ENCODE measurements around the gene SMIM35. TPM values are rescaled to one million over a fixed set of nuclear protein-coding genes. Genes with fewer than 3 reads are reported as not detected.
"Not testable (repeated sequence)": the region's sequence is repeated elsewhere in the genome, so short reads cannot be mapped to it uniquely, and the experiment has no call there.

SMIM35 gene
- polyA plus RNA-seq, 3 donors from 2014 or later: 0.49 to 1.1 TPM; not detected in 1

DNA sequence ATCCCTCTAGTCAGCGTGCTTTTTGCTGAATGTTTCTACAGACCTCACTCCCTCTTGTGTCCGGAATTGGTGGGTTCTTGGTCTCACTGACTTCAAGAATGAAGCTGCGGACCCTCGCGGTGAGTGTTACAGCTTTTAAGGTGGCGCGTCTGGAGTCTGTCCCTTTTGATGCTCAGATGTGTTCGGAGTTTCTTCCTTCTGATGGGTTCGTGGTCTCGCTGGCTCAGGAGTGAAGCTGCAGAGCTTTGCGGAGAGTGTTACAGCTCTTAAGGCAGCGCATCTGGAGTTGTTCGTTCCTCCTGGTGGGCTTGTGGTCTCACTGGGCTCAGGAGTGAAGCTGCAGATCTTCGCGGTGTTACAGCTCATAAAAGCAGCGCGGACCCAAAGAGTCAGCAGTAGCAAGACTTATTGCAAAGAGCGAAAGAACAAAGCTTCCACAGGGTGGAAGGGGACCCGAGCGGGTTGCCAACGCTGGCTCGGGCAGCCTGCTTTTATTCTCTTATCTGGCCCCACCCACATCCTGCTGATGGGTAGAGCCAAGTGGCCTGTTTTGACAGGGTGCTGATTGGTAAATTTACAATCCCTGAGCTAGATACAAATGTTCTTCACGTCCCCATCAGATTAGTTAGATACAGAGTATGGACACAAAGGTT lies 109.0 kb downstream of the SMIM35 start:
- H3K27ac Mint-ChIP-seq: peak overlapping the region; percentile 42 to 80 (median 63)
- H3K9me3 Mint-ChIP-seq; DNase-seq; H3K36me3 Mint-ChIP-seq; H3K27me3 Mint-ChIP-seq (ENCODE audit: low read depth in 3 of 3): not testable (repeated sequence)
- peak overlapping the region; percentile 21 to 67 (median 53) for H3K4me3 Mint-ChIP-seq
- peaks cover 65 to 78% of the 10 kb centered on the region in 2 donors for H3K4me1 Mint-ChIP-seq

DNA sequence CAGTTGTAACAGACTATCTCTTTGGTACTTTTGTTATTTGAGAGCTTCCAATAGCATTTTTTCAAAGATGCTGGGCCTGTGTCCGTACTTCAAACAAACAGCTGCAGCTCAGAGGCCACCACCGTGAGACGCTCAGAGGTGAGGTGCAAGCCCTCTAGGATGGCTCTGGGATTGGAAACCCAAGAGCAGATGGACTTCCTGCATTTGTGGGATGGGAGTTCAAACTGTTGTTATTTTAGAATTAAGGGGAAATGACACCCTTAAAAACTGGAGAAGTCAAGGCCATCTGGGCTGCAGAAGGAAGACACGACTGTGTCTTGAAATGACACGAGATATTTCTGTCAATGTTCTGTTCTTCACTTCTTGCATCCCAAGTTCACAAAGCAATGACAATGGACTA lies 109.7 kb downstream of the SMIM35 start:
- H3K4me3 Mint-ChIP-seq: peak overlapping the region in 2 of 5 donors; percentile 18 to 57
- H3K4me1 Mint-ChIP-seq: peaks cover 67 to 79% of the 10 kb centered on the region in 2 donors
- H3K36me3 Mint-ChIP-seq: peaks cover 0 to 5% (median 3%) of the 10 kb centered on the region in 3 donors
- no peaks in the 10 kb centered on the region for H3K9me3 Mint-ChIP-seq
- peak overlapping the region in 3 of 6 donors; percentile 5 to 54 (median 7) for H3K27ac Mint-ChIP-seq
- H3K27me3 Mint-ChIP-seq (ENCODE audit: low read depth in 3 of 3): peaks cover 0 to 3% (median 2%) of the 10 kb centered on the region in 3 donors
- DNase-seq: no peak

DNA sequence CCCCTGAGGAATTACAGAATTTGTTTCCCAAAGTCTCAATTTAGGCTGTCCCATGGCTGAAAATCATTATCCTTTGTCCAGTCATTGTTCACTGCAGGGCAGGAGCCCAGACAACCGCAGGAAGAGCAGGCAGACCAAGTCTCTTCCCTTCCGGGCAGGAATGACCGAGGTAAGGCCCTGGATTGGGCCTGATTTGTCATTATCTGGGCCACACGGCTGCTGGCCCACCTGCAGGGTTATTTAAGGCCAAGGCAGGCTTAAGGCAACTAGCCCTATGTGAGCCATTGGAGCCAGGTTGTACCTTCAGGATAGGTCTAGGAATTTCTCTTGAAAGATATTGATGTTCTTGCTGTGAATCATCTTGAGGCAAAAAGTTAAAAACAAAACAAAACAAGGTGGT lies 110.3 kb downstream of the SMIM35 start:
- no peak overlapping the region for H3K4me3 Mint-ChIP-seq
- peaks cover 0 to 5% (median 0%) of the 10 kb centered on the region in 3 donors for H3K36me3 Mint-ChIP-seq
- H3K9me3 Mint-ChIP-seq: no peaks in the 10 kb centered on the region
- no peak for DNase-seq
- peaks cover 68 to 79% of the 10 kb centered on the region in 2 donors for H3K4me1 Mint-ChIP-seq
- H3K27me3 Mint-ChIP-seq (ENCODE audit: low read depth in 3 of 3): peaks cover 0 to 3% (median 2%) of the 10 kb centered on the region in 3 donors
- H3K27ac Mint-ChIP-seq: no peak overlapping the region

DNA sequence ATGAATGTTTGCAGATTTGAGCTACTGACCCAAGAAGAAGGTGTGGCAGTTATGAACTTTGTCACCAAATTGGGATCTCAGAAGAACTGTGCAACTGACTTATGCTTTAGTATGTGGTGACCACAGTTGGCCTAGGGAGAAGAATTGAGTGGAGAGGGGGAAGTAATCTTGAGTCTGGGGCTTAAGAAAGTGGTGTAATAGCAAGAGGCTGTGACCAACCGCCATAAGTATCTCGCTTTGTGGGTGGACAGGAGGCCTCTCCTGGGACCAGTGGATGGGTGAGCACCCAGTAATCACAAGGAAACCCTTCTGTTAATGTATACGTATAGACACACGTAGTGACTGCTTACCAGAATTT lies 113.3 kb downstream of the SMIM35 start:
- no peak for DNase-seq
- H3K4me1 Mint-ChIP-seq: peaks cover 78 to 85% of the 10 kb centered on the region in 2 donors
- peak overlapping the region in 4 of 5 donors; percentile 6 to 64 (median 34) for H3K4me3 Mint-ChIP-seq
- H3K27me3 Mint-ChIP-seq (ENCODE audit: low read depth in 3 of 3): peaks cover 0 to 6% (median 5%) of the 10 kb centered on the region in 3 donors
- H3K36me3 Mint-ChIP-seq: peaks cover 0 to 5% (median 0%) of the 10 kb centered on the region in 3 donors
- H3K27ac Mint-ChIP-seq: peak overlapping the region in 4 of 6 donors; percentile 2 to 59 (median 36)
- H3K9me3 Mint-ChIP-seq: no peaks in the 10 kb centered on the region

DNA sequence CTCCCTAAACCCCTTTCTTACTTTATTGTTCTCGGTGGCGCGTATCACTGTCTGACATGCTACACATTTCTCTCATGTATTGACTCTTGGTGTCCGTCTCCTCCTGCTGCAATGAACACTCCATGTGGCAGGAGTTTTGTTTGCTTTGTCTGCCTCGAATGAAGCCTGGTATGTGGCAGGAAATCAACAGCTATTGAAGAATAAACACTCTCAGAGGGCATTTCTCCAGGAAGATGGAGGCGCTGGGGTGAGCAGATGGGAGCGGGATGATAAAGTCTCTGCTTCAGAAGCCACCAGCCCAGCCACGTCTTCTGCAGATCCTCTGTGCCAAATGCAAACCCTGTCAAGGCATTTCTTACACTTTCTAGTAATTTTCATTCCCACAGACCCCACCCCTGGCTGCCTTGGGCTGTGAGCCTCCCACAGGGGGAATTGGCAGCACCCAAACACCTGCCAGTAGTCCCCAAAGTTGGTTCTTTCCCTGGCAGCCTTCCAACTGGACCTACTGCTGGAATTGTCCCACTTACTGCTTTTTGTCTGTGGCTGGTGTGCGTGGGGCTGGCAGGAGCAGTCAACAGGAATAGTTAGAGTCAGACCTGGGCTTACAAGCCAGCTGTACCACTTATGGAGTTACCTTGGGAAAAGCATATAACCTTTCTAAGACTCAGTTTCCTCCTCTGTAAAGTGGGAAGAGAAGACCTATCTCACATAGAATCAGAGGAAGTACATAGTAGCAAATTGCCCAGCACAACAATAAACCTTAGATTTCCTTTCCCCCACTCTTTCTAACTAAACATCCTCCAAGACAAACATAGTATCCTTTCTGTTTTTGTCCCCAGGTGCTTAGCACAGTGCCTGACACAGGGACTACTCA lies 113.9 kb downstream of the SMIM35 start:
- DNase-seq: no peak
- H3K4me1 Mint-ChIP-seq: peaks cover 78 to 85% of the 10 kb centered on the region in 2 donors
- H3K27me3 Mint-ChIP-seq (ENCODE audit: low read depth in 3 of 3): peaks cover 0 to 5% (median 5%) of the 10 kb centered on the region in 3 donors
- peak overlapping the region in 4 of 5 donors; percentile 33 to 64 (median 54) for H3K4me3 Mint-ChIP-seq
- no peaks in the 10 kb centered on the region for H3K9me3 Mint-ChIP-seq
- H3K36me3 Mint-ChIP-seq: peaks cover 0 to 3% (median 0%) of the 10 kb centered on the region in 3 donors
- peak overlapping the region; percentile 44 to 73 (median 66) for H3K27ac Mint-ChIP-seq

DNA sequence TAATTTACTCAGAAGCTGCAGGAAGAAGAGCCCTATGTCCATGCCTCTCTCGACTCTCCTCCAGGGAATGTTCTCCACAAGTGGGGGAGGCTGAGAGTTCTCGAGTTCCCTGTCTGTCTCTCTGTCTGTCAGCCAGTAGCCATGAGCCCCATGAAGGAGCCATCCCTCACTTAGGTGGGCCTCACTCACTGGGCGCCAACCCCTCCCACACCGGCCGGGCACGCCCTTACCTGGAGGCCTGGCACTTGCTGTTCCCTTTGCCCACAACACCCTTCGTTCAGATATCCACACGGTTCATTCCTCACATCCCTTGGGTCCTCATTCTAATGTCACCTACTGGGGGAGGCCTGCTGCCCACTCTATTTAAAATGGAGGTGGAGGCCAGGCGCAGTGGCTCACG lies 114.7 kb downstream of the SMIM35 start:
- Mint-ChIP-seq H3K27me3 (ENCODE audit: low read depth in 3 of 3) (peaks cover 0 to 5% (median 5%) of the 10 kb centered on the region in 3 donors), H3K36me3 (no peaks in the 10 kb centered on the region), H3K4me1 (peaks cover 69 to 76% of the 10 kb centered on the region in 2 donors), H3K9me3 (no peaks in the 10 kb centered on the region), H3K4me3 (peak overlapping the region in 1 of 5 donors; percentile 85), H3K27ac (peak overlapping the region in 3 of 6 donors; percentile 23 to 96 (median 59))
- DNase-seq: no peak

DNA sequence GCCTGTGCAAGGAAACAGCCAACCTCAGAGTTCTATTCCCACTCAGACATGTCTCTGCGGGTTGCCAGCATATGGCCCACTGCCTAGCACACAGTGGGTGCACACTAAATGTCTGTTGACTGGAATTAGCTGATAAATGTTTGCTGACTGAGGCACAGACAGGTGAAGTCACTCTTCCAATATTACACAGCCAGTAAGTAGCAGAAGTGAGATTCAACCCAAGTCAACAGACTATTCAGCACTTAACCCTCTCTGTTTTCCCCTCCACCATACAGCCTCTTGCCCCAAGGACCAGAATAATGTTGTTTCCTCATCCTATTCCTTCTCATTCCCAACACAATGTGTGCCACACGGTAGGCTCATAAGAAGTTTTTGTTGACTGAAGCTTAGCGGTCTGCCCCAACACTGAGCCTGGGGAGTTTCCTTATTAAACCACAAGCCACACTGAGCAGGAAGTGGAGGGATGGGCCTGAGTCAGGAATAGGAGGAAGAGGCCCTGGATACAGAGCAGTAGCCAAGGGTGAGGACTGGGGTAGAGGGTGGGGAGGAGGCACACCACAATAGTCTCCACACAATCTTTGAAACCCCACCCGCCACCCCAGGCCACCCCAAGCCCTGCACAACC lies 116.3 kb downstream of the SMIM35 start:
- Mint-ChIP-seq H3K4me1 (peaks cover 61 to 73% of the 10 kb centered on the region in 2 donors), H3K27ac (peak overlapping the region; percentile 77 to 96 (median 91)), H3K4me3 (peak overlapping the region; percentile 68 to 85 (median 79)), H3K27me3 (ENCODE audit: low read depth in 3 of 3) (peaks cover 0 to 5% (median 5%) of the 10 kb centered on the region in 3 donors), H3K9me3 (no peaks in the 10 kb centered on the region), H3K36me3 (no peaks in the 10 kb centered on the region)
- peak; percentile 38 to 53 (median 43) for DNase-seq

DNA sequence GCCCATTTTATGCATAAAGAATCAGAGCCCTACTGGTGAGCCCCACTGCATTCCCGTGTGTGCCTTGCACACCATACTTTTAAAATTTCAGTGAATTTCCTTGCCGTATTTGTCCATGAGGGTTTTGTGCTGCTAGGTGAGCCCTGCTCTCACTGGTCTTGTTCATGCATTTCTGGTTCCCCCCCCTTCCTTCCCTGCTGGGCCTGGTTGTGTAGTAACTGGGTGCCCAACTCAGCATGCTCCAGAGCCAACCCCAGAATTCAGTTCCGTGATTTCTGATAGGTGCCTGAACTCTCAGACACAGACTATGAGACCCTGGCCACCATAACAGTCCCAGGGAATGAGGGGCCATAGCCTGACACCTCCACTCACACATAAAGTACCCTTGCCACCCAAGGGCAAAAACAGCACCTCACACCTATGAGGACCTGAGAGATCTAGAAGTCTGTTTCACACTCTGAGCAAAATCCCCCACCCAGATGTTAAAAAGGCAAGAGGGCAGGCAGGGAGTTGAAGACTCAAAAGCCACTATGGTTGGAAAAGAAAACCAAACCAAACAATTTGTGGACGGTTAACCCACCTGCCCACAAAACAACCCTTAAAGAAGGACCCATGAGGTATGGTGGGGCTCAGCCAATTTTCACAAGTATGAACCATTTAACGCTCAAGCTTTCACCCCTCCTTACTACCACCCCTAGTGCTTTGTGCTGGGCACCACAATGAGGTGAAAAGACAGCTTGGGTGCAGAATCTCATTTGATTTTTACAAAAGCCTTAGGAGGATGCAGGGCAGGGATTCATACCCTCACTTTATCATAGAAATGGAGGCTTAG lies 117.4 kb downstream of the SMIM35 start:
- Mint-ChIP-seq H3K36me3 (no peaks in the 10 kb centered on the region), H3K9me3 (no peaks in the 10 kb centered on the region), H3K27ac (peak overlapping the region; percentile 77 to 96 (median 91)), H3K4me3 (peak overlapping the region; percentile 68 to 85 (median 79)), H3K27me3 (ENCODE audit: low read depth in 3 of 3) (peaks cover 0 to 5% (median 5%) of the 10 kb centered on the region in 3 donors), H3K4me1 (peaks cover 56 to 68% of the 10 kb centered on the region in 2 donors)
- DNase-seq: peak; percentile 74 to 78 (median 76)

DNA sequence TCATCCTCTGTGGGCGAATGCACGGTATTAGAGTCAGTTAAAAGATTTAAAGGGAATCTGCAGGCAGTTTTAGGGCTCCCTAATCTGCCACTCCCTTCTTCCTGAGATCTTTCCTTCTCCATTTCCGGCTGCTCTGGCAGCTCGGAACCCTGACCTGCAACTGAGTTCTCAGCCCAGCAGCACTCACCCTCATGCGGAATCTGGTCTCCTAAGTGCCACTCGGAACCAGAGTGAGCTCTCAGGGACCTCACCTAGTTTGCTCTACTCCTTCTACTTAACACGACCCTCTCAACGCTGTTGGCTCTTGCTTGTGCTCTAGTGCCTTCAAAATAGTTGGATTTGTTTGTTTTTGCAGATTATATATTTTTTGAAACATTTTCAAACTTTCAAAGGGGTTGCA lies 119.9 kb downstream of the SMIM35 start:
- H3K27me3 Mint-ChIP-seq (ENCODE audit: low read depth in 3 of 3): peaks cover 0 to 5% (median 3%) of the 10 kb centered on the region in 3 donors
- H3K4me3 Mint-ChIP-seq: no peak overlapping the region
- peak overlapping the region in 3 of 6 donors; percentile 18 to 71 (median 18) for H3K27ac Mint-ChIP-seq
- no peaks in the 10 kb centered on the region for H3K9me3 Mint-ChIP-seq
- no peak for DNase-seq
- H3K36me3 Mint-ChIP-seq: no peaks in the 10 kb centered on the region
- H3K4me1 Mint-ChIP-seq: peaks cover 36 to 44% of the 10 kb centered on the region in 2 donors

DNA sequence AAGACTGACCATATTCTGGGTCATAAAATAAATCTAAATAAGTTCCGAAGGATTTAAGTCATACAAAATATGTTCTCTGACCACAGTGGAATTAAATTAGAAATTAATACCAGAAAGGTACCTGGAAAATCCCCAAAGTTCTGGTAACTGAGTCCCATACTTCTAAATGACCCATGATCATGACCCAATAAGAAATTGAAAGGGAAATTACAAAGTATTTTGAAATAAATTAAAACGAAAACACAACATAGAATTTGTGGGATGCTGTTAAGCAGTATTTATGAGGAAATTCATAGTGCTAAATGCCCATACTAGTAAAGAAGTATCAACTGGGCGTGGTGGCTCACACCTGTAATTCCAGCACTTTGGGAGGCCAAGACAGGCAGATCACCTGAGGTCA lies 123.9 kb downstream of the SMIM35 start:
- Mint-ChIP-seq H3K36me3 (peaks cover 20 to 24% (median 22%) of the 10 kb centered on the region in 3 donors), H3K27me3 (ENCODE audit: low read depth in 3 of 3) (peaks cover 0 to 2% (median 0%) of the 10 kb centered on the region in 3 donors), H3K4me3 (no peak overlapping the region), H3K9me3 (peaks cover 0 to 22% (median 13%) of the 10 kb centered on the region in 6 donors), H3K4me1 (peaks cover 18 to 41% of the 10 kb centered on the region in 2 donors), H3K27ac (no peak overlapping the region)
- DNase-seq: no peak

DNA sequence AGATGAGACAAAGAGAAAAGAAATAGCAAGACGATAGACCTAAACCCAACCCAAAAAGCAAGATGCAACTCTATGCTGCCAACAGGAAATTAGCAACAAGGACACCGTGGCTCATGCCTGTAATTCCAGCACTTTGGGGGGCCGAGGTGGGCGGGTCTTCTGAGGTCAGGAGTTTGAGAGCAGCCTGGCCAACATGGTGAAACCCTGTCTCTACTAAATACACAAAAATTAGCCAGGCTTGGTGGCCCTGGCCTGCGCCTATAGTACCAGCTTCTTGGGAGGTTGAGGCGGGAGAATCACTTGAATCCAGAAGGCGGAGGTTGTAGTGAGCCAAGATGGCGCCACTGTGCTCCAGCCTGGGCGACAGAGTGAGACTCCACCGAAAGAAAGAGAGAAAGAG lies 124.9 kb downstream of the SMIM35 start:
- H3K9me3 Mint-ChIP-seq: peaks cover 6 to 22% (median 17%) of the 10 kb centered on the region in 6 donors
- no peak overlapping the region for H3K27ac Mint-ChIP-seq
- peaks cover 0 to 2% (median 0%) of the 10 kb centered on the region in 3 donors for H3K27me3 Mint-ChIP-seq (ENCODE audit: low read depth in 3 of 3)
- H3K4me1 Mint-ChIP-seq: peaks cover 18 to 41% of the 10 kb centered on the region in 2 donors
- peaks cover 26 to 32% (median 28%) of the 10 kb centered on the region in 3 donors for H3K36me3 Mint-ChIP-seq
- no peak overlapping the region for H3K4me3 Mint-ChIP-seq
- no peak for DNase-seq

DNA sequence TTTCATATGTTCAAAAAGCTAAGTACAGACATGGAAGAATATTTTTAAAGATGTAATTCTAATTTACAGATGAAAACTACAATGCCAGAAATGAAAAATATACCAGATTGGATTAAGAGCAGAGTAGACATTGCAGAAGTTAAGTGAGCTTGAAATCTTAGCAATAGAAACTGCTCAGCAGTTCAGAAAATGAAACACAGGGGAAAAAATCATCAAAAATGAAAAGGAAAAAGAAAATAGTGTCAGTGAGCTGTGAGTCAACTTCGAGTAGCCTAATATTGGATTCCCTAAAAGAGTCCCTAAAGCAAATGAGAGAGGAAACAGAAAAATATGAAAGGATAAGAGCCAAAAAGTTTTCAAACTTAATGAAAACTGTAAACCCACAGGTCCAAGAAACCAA lies 126.4 kb downstream of the SMIM35 start:
- Mint-ChIP-seq H3K36me3 (peaks cover 26 to 35% (median 28%) of the 10 kb centered on the region in 3 donors), H3K4me3 (no peak overlapping the region), H3K4me1 (peaks cover 22 to 50% of the 10 kb centered on the region in 2 donors), H3K27ac (peak overlapping the region in 2 of 6 donors; percentile 54 to 78), H3K9me3 (peaks cover 6 to 22% (median 17%) of the 10 kb centered on the region in 6 donors), H3K27me3 (ENCODE audit: low read depth in 3 of 3) (peaks cover 0 to 2% (median 0%) of the 10 kb centered on the region in 3 donors)
- no peak for DNase-seq
